ENCODE data around the gene RAB3GAP1.

RAB3GAP1 gene

GRCh38 chr2:135164431-135164830 is 112.3 kb downstream of the RAB3GAP1 start:
- DNase-seq (ENCODE audit: low read depth), result no peak

- no peak for DNase-seq (ENCODE audit: low read depth)
Measured at GRCh38 chr2:135167273-135167672, 115.2 kb downstream of the RAB3GAP1 start.

GRCh38 chr2:135168204-135168856 is 116.2 kb downstream of the RAB3GAP1 start:
- no peak for DNase-seq (ENCODE audit: low read depth)

GRCh38 chr2:135169900-135170753 is 118.0 kb downstream of the RAB3GAP1 start:
- no peak for DNase-seq (ENCODE audit: low read depth)

GRCh38 chr2:135174049-135174809 is 122.1 kb downstream of the RAB3GAP1 start:
- no peak for DNase-seq (ENCODE audit: low read depth)

- DNase-seq (ENCODE audit: low read depth), result no peak
Measured at GRCh38 chr2:135174810-135175093, 122.7 kb downstream of the RAB3GAP1 start.

GRCh38 chr2:135175177-135175576 is 123.1 kb downstream of the RAB3GAP1 start:
- no peak for DNase-seq (ENCODE audit: low read depth)

GRCh38 chr2:135179689-135180088 is 127.6 kb downstream of the RAB3GAP1 start:
- DNase-seq (ENCODE audit: low read depth), result no peak

GRCh38 chr2:135182190-135182589 is 130.1 kb downstream of the RAB3GAP1 start:
- no peak for DNase-seq (ENCODE audit: low read depth)

- DNase-seq (ENCODE audit: low read depth), result no peak
Measured at GRCh38 chr2:135182601-135183000, 130.5 kb downstream of the RAB3GAP1 start.

- no peak for DNase-seq (ENCODE audit: low read depth)
Measured at GRCh38 chr2:135183822-135184221, 131.7 kb downstream of the RAB3GAP1 start.

- no peak for DNase-seq (ENCODE audit: low read depth)
Measured at GRCh38 chr2:135186054-135186453, 134.0 kb downstream of the RAB3GAP1 start.

GRCh38 chr2:135187270-135187669 is 135.2 kb downstream of the RAB3GAP1 start:
- DNase-seq (ENCODE audit: low read depth), result no peak

GRCh38 chr2:135189148-135189547 is 137.1 kb downstream of the RAB3GAP1 start:
- no peak for DNase-seq (ENCODE audit: low read depth)

- no peak for DNase-seq (ENCODE audit: low read depth)
Measured at GRCh38 chr2:135190799-135191198, 138.7 kb downstream of the RAB3GAP1 start.

- DNase-seq (ENCODE audit: low read depth), result no peak
Measured at GRCh38 chr2:135198481-135198880, 146.4 kb downstream of the RAB3GAP1 start.

GRCh38 chr2:135202751-135203150 is 150.7 kb downstream of the RAB3GAP1 start:
- DNase-seq (ENCODE audit: low read depth), result no peak

GRCh38 chr2:135203944-135204343 is 151.9 kb downstream of the RAB3GAP1 start:
- no peak for DNase-seq (ENCODE audit: low read depth)

- DNase-seq (ENCODE audit: low read depth), result no peak
Measured at GRCh38 chr2:135208016-135208415, 155.9 kb downstream of the RAB3GAP1 start.

GRCh38 chr2:135212757-135213156 is 160.7 kb downstream of the RAB3GAP1 start:
- DNase-seq (ENCODE audit: low read depth), result no peak

- DNase-seq (ENCODE audit: low read depth), result no peak
Measured at GRCh38 chr2:135218426-135218825, 166.3 kb downstream of the RAB3GAP1 start.

GRCh38 chr2:135219226-135219625 is 167.1 kb downstream of the RAB3GAP1 start:
- DNase-seq (ENCODE audit: low read depth), result no peak
